NCI-H2227 (cell line): ENCODE results near the gene N4BP2L1.

Experiments used
- DNase-seq: peaks from one replicate; lab custom pipeline; 2025; ENCODE audit not compliant: unreplicated experiment; lab: John Stamatoyannopoulos, UW

Gene N4BP2L1

GRCh38 chr13:32427852-32428580, at the start of gene N4BP2L1:
TSS of gene N4BP2L1 (minus strand) at chr13:32428130. CDS start at chr13:32428082, 48 bp downstream.
- peak; percentile 28 for DNase-seq

GRCh38 chr13:32476892-32477291, 49.0 kb upstream of the N4BP2L1 start:
- no peak for DNase-seq

- no peak for DNase-seq
Measured at GRCh38 chr13:32476021-32476731, 48.2 kb upstream of the N4BP2L1 start.

GRCh38 chr13:32474999-32475792, 47.3 kb upstream of the N4BP2L1 start:
- DNase-seq = no peak

- DNase-seq = no peak
Measured at GRCh38 chr13:32473650-32474049, 45.7 kb upstream of the N4BP2L1 start.

GRCh38 chr13:32472194-32472621, 44.3 kb upstream of the N4BP2L1 start:
- no peak for DNase-seq

- no peak for DNase-seq
Measured at GRCh38 chr13:32471187-32471922, 43.4 kb upstream of the N4BP2L1 start.

- no peak for DNase-seq
Measured at GRCh38 chr13:32468502-32469142, 40.7 kb upstream of the N4BP2L1 start.

GRCh38 chr13:32456591-32456990, 28.7 kb upstream of the N4BP2L1 start:
- no peak for DNase-seq

GRCh38 chr13:32455594-32455903, 27.6 kb upstream of the N4BP2L1 start:
- no peak for DNase-seq

- no peak for DNase-seq
Measured at GRCh38 chr13:32454886-32455593, 27.1 kb upstream of the N4BP2L1 start.

- DNase-seq = no peak
Measured at GRCh38 chr13:32453981-32454380, 26.1 kb upstream of the N4BP2L1 start.

GRCh38 chr13:32448972-32449371, 21.0 kb upstream of the N4BP2L1 start:
- no peak for DNase-seq

GRCh38 chr13:32447894-32448623, 20.1 kb upstream of the N4BP2L1 start:
- DNase-seq = no peak

- DNase-seq = no peak
Measured at GRCh38 chr13:32446773-32447465, 19.0 kb upstream of the N4BP2L1 start.

- no peak for DNase-seq
Measured at GRCh38 chr13:32446220-32446619, 18.3 kb upstream of the N4BP2L1 start.

GRCh38 chr13:32445461-32445860, 17.5 kb upstream of the N4BP2L1 start:
- no peak for DNase-seq

- no peak for DNase-seq
Measured at GRCh38 chr13:32443111-32443510, 15.2 kb upstream of the N4BP2L1 start.

- DNase-seq = no peak
Measured at GRCh38 chr13:32438871-32439270, 10.9 kb upstream of the N4BP2L1 start.
